K562 (cell line): ENCODE results near the gene ANKS3. TPM values are rescaled to one million over a fixed set of nuclear protein-coding genes. Genes with fewer than 3 reads are reported as not detected.

Experiments
- ATAC-seq: fragments of 200-7000 bp; cut with Tn5 transposase; 3 replicates; pipeline ENCODE4 v1.9.1; 2020; ENCODE audit warnings: moderate library complexity
- BruUV-seq: library from RNA; stranded (reverse); fragments of 400-500 nt; replicated peaks from 2 replicates; lab custom pipeline; 2021; lab: Mats Ljungman, UMichigan
- CTCF ChIA-PET: fragments of 300-600 bp; formaldehyde crosslinking; extraction: SDS; loops from one replicate; lab custom pipeline; 2021; ENCODE audit warnings: low intra/inter-chr PET ratio; lab: Yijun Ruan, JAX
- POLR2A ChIA-PET: fragments of 300-600, 350-650 bp; sonication (Branson Sonifier 250); formaldehyde crosslinking; extraction: SDS; loops from one replicate; lab custom pipeline; 2021; ENCODE audit warnings: antibody characterized with exemption, inconsistent platforms; lab: Yijun Ruan, JAX
- DNase-seq, 4 experiments: peaks; one replicate each; pipeline versions ENCODE4 v3.0.0 to v3.0.0-alpha.2; 2011 to 2018; ENCODE audit warnings: low spot score in 3 of 4, mixed read lengths in 3 of 4; ENCODE audit errors: extremely low read depth in 1 of 4
- FAIRE-seq: peaks from 2 replicates; lab custom pipeline; 2011; peaks lifted over from hg19 to GRCh38; lab: Jason Lieb, UNC
- H2AFZ ChIP-seq: 2 replicates; pipeline ENCODE4 v1.6.0; 2011; ENCODE audit warnings: low read depth, low read length, control low read depth, inconsistent platforms
- H3K27ac ChIP-seq: fragments of 200-600 bp; 3 replicates; pipeline ENCODE4 v1.8.0; 2011; ENCODE audit warnings: low read depth, mild to moderate bottlenecking, control low read depth, inconsistent platforms, low read length, moderate library complexity, mixed read lengths; ENCODE audit errors: extremely low read depth
- H3K27me3 ChIP-seq, 2 experiments: fragments of 300-600 bp in 1 of 2; 2 replicates in 1 of 2; 3 replicates in 1 of 2; pipeline versions ENCODE4 v1.6.0 to v1.8.0; 2011; ENCODE audit warnings: inconsistent platforms in 2 of 2, low read length in 2 of 2, mild to moderate bottlenecking in 1 of 2, mixed read lengths in 1 of 2, moderate library complexity in 1 of 2; ENCODE audit not compliant: control insufficient read depth in 2 of 2, insufficient read depth in 2 of 2
- H3K36me3 ChIP-seq: fragments of 300-600 bp; 3 replicates; pipeline ENCODE4 v1.8.0; 2011; ENCODE audit warnings: mild to moderate bottlenecking, low read length, inconsistent platforms; ENCODE audit not compliant: control insufficient read depth, insufficient read depth
- H3K4me1 ChIP-seq, 2 experiments: fragments of 200-600 bp in 1 of 2; replicated peaks in 1 of 2; 2 replicates in 1 of 2; 3 replicates in 1 of 2; pipeline versions ENCODE4 v1.5.1 to v1.8.0; 2011; ENCODE audit warnings: inconsistent platforms in 2 of 2, low read length in 2 of 2, mild to moderate bottlenecking in 1 of 2, mixed read lengths in 1 of 2, moderate library complexity in 1 of 2; ENCODE audit not compliant: control insufficient read depth in 2 of 2, insufficient read depth in 2 of 2
- H3K4me2 ChIP-seq: 2 replicates; pipeline ENCODE4 v1.6.1; 2011; ENCODE audit warnings: low read length, control low read depth, inconsistent platforms, mixed read lengths; ENCODE audit not compliant: insufficient read depth
- H3K4me3 ChIP-seq: fragments of 200-600 bp; sonication (generic), shearing (Covaris generic); 2 replicates; pipeline ENCODE4 v1.5.1; 2016; ENCODE audit warnings: control low read depth, inconsistent platforms
- H3K79me2 ChIP-seq: fragments of 200-600 bp; 3 replicates; pipeline ENCODE4 v1.8.0; 2011; ENCODE audit warnings: low read length, inconsistent platforms; ENCODE audit not compliant: control insufficient read depth, insufficient read depth
- H3K9ac ChIP-seq, 2 experiments: 2 replicates each; pipeline versions ENCODE4 v1.6.0 to v1.6.1; 2011; ENCODE audit warnings: low read depth in 2 of 2, low read length in 2 of 2, control low read depth in 1 of 2, inconsistent platforms in 1 of 2, mild to moderate bottlenecking in 1 of 2, mixed read lengths in 1 of 2; ENCODE audit not compliant: insufficient read depth in 1 of 2
- H3K9me1 ChIP-seq: one replicate; pipeline ENCODE4 v1.6.0; 2011; ENCODE audit warnings: inconsistent platforms, mild to moderate bottlenecking, low read length, moderate library complexity; ENCODE audit not compliant: control insufficient read depth, insufficient read depth
- H3K9me3 ChIP-seq: replicated peaks from 2 replicates; pipeline ENCODE4 v1.5.1; 2011; ENCODE audit warnings: low read depth, low read length, inconsistent platforms; ENCODE audit not compliant: control insufficient read depth, insufficient read depth
- H4K20me1 ChIP-seq: replicated peaks from 2 replicates; pipeline ENCODE4 v1.6.1; 2011; ENCODE audit warnings: low read length, inconsistent platforms, mixed read lengths; ENCODE audit not compliant: control insufficient read depth, insufficient read depth
- CBFB ChIP-seq: sonication (generic); formaldehyde crosslinking; IDR thresholded peaks from 2 replicates; pipeline ENCODE4 v1.4.0; 2020; ENCODE audit warnings: mild to moderate bottlenecking, missing genetic modification reagents
- POLR2AphosphoS2 ChIP-seq: IDR thresholded peaks from 2 replicates; pipeline ENCODE4 v1.6.1; 2012; ENCODE audit warnings: low read length, improper control_type of control experiment
- POLR2G ChIP-seq: fragments of 200-400 bp; formaldehyde crosslinking; IDR thresholded peaks from 2 replicates; pipeline ENCODE4 v1.6.1; 2017; ENCODE audit warnings: low read depth, mild to moderate bottlenecking, antibody characterized with exemption, low read length, moderate library complexity
- ZNF318 ChIP-seq, 2 experiments: fragments of 450-650 bp; IDR thresholded peaks; 2 replicates each; pipeline ENCODE4 v1.6.1; 2016; ENCODE audit warnings: mild to moderate bottlenecking in 2 of 2, borderline replicate concordance in 1 of 2, low read depth in 1 of 2, moderate library complexity in 1 of 2
- WGBS: fragments of 100-300 bp; shearing (Covaris generic); methylation state at CpG from one replicate; pipeline ENCODE4 v1.1.6; 2016; ENCODE audit warnings: low coverage, mixed read lengths; ENCODE audit not compliant: insufficient coverage; ENCODE audit errors: missing lambda C conversion rate; 5-methylcytosine and 5-hydroxymethylcytosine counted together
- in situ Hi-C: fragments of 300-500 bp; cut with MboI; formaldehyde crosslinking; loops from 4 replicates; pipeline ENCODE4 v1.15.0; 2018; ENCODE audit warnings: inconsistent platforms, mixed read lengths
- intact Hi-C: fragments of 100-400 bp; cut with micrococcal nuclease; formaldehyde crosslinking; loops from 2 replicates; pipeline ENCODE4 v1.14.2; 2022
- polyA plus RNA-seq, 8 experiments: library from polyadenylated mRNA; depleted of rRNA in 4 of 8; stranded (reverse) in 5 of 8; unstranded in 3 of 8; fragments of >200 nt; fragmentation: Nextera tagmentation in 2 of 8; fragmentation: Illumina TruSeq in 1 of 8; extraction: Ambion mirVana in 2 of 8; extraction: Trizol in 1 of 8; gene quantifications; 2 replicates each; pipeline versions ENCODE4 v1.2.1 to v1.2.3, GENCODE V29; 2011 to 2014; ENCODE audit warnings: inconsistent platforms in 1 of 8, missing spikeins in 1 of 8
- total RNA-seq, 7 experiments: library from RNA; depleted of rRNA in 6 of 7; stranded (reverse); fragments of >200 nt in 6 of 7; fragmentation: Illumina TruSeq in 2 of 7; extraction: Trizol in 2 of 7; gene quantifications; 2 replicates each; pipeline versions ENCODE4 v1.2.1 to v1.2.3, GENCODE V29; 2011 to 2021; ENCODE audit warnings: low replicate concordance in 1 of 7

ANKS3 gene
- total and polyA plus RNA-seq, 9 of the 15 experiments (the other 6 are each of a cell fraction or from before 2014, with no cell fraction given), result 0.43 to 25.7 (median 14.8) TPM

- peaks cover 0 to 68% of the 10 kb centered on the region in 2 experiments; a peak in 3 of 5 replicates for H3K4me1 ChIP-seq
- H3K9me3 ChIP-seq, result no peaks in the 10 kb centered on the region
- intact Hi-C loops, result no loop called here
- no peak overlapping the region for H2AFZ ChIP-seq
- BruUV-seq, result no TSS peak
- H3K4me3 ChIP-seq, result no peak overlapping the region
- DNase-seq, result no peak
- peak overlapping the region in 1 of 2 experiments; percentile 58; a peak in 2 of 4 replicates for H3K9ac ChIP-seq
- 85% methylated on average over 18 of the region's 20 CpGs for WGBS
- H4K20me1 ChIP-seq, result peaks cover 8% of the 10 kb centered on the region; the same call in 1 of the 2 replicates
- ChIA-PET CTCF (no interaction called here), POLR2A (interaction anchor here (0.5 to 1.1 kb wide), 3 partner anchors 9 to 1657 kb away, joined by 3 to 4 read pairs (median 3); no protein-coding TSS in a partner anchor)
- no peak overlapping the region for H3K27ac ChIP-seq
- TF ChIP-seq POLR2AphosphoS2 (0 out of 2 replicates have a peak, but pooled peaks have one; percentile 23), CBFB (CRISPR knock-in tag) (0 out of 2 replicates have a peak, but pooled peaks have one; percentile 18), ZNF318 (IDR thresholded peaks at IDR 0.05; ENCODE audit: borderline replicate concordance in 1 of 2, low read depth in 1 of 2) (no peak), POLR2G (peak; percentile 65)
- TF ChIP-seq, all 486 proteins: peak for 3
- Histone ChIP-seq H3K4me2 (no peak overlapping the region), H3K79me2 (peaks cover 12% of the 10 kb centered on the region), H3K27me3 (no peaks in the 10 kb centered on the region), H3K36me3 (peaks cover 32% of the 10 kb centered on the region; the same call in 2 of the 3 replicates), H3K9me1 (peaks cover 3% of the 10 kb centered on the region)
- in situ Hi-C loops, result no loop called here
- no peak for FAIRE-seq
- ATAC-seq, result no peak
Measured at GRCh38 chr16:4691666-4692412, 42.2 kb downstream of the ANKS3 start.
